ENCODE measurements around the gene FBLN1. TPM values are rescaled to one million over a fixed set of nuclear protein-coding genes. Genes with fewer than 3 reads are reported as not detected.

FBLN1 gene
- total RNA-seq, 6 experiments from 2014 or later: 199 to 346 (median 326) TPM

GRCh38 chr22:45599836-45600577 lies 97.3 kb downstream of the FBLN1 start:
- no peak for TF ChIP-seq CTCF (IDR thresholded peaks at IDR 0.05)
- no peak overlapping the region for H3K4me3 Mint-ChIP-seq
- no peak overlapping the region for H3K27ac Mint-ChIP-seq
- peaks cover 28% of the 10 kb centered on the region for H3K4me1 Mint-ChIP-seq (ENCODE audit: low read depth)
- H3K9me3 Mint-ChIP-seq: peaks cover 3% of the 10 kb centered on the region; the same call in 1 of the 2 replicates
- DNase-seq: no peak
- H3K36me3 Mint-ChIP-seq (ENCODE audit: low read depth): peaks cover 26% of the 10 kb centered on the region
- peaks cover 7% of the 10 kb centered on the region for H3K27me3 Mint-ChIP-seq (ENCODE audit: insufficient read depth)

- Mint-ChIP-seq H3K27me3 (ENCODE audit: insufficient read depth) (peaks cover 7% of the 10 kb centered on the region), H3K36me3 (ENCODE audit: low read depth) (peaks cover 21% of the 10 kb centered on the region), H3K4me1 (ENCODE audit: low read depth) (peaks cover 34% of the 10 kb centered on the region), H3K27ac (no peak overlapping the region), H3K4me3 (no peak overlapping the region), H3K9me3 (no peaks in the 10 kb centered on the region)
- DNase-seq: no peak
- TF ChIP-seq CTCF (IDR thresholded peaks at IDR 0.05): no peak
Observed at GRCh38 chr22:45600790-45601730, 98.4 kb downstream of the FBLN1 start.

GRCh38 chr22:45602004-45602733 lies 99.5 kb downstream of the FBLN1 start:
- Mint-ChIP-seq H3K9me3 (no peaks in the 10 kb centered on the region), H3K4me3 (no peak overlapping the region; the same call in 1 of the 2 replicates), H3K27ac (no peak overlapping the region), H3K36me3 (ENCODE audit: low read depth) (peaks cover 25% of the 10 kb centered on the region), H3K4me1 (ENCODE audit: low read depth) (peaks cover 45% of the 10 kb centered on the region), H3K27me3 (ENCODE audit: insufficient read depth) (peaks cover 10% of the 10 kb centered on the region)
- no peak for DNase-seq
- TF ChIP-seq CTCF (IDR thresholded peaks at IDR 0.05): no peak

GRCh38 chr22:45602824-45603595 lies 100.3 kb downstream of the FBLN1 start:
- Mint-ChIP-seq H3K36me3 (ENCODE audit: low read depth) (peaks cover 25% of the 10 kb centered on the region), H3K4me3 (peak overlapping the region; percentile 84; the same call in 1 of the 2 replicates), H3K4me1 (ENCODE audit: low read depth) (peaks cover 48% of the 10 kb centered on the region), H3K27ac (peak overlapping the region; percentile 76; the same call in 1 of the 2 replicates), H3K27me3 (ENCODE audit: insufficient read depth) (peaks cover 10% of the 10 kb centered on the region), H3K9me3 (no peaks in the 10 kb centered on the region)
- TF ChIP-seq CTCF (IDR thresholded peaks at IDR 0.05): no peak
- DNase-seq: peak; percentile 85
